Muscle of leg (tissue), 16 donors: Measurements from ENCODE around the gene TECTA. TPM values are rescaled to one million over a fixed set of nuclear protein-coding genes. Genes with fewer than 3 reads are reported as not detected.

Experiments
- DNase-seq: peaks from one replicate; pipeline ENCODE4 v3.0.0; 2013
- H3K27ac ChIP-seq: one replicate; pipeline ENCODE4 v1.5.1; 2013; ENCODE audit warnings: mild to moderate bottlenecking, low read length, control low read depth
- H3K27me3 ChIP-seq: one replicate; pipeline ENCODE4 v1.6.1; 2013; ENCODE audit warnings: low read length; ENCODE audit not compliant: control insufficient read depth, insufficient read depth
- H3K36me3 ChIP-seq: one replicate; pipeline ENCODE4 v1.6.1; 2013; ENCODE audit warnings: low read length; ENCODE audit not compliant: control insufficient read depth, insufficient read depth
- H3K4me1 ChIP-seq: one replicate; pipeline ENCODE4 v1.6.1; 2013; ENCODE audit warnings: low read length; ENCODE audit not compliant: control insufficient read depth, insufficient read depth
- H3K4me3 ChIP-seq: one replicate; pipeline ENCODE4 v1.5.1; 2013; ENCODE audit warnings: low read length, control low read depth
- H3K9me3 ChIP-seq: replicated peaks from 2 replicates; pipeline ENCODE4 v1.6.1; 2013; ENCODE audit warnings: low read depth, low read length; ENCODE audit not compliant: control insufficient read depth
- WGBS: methylation state at CpG from one replicate; pipeline ENCODE4 v1.1.5; 2013; ENCODE audit warnings: missing lambda C conversion rate; ENCODE audit not compliant: insufficient coverage; 5-methylcytosine and 5-hydroxymethylcytosine counted together
- long read RNA-seq, 11 donors: transcript quantifications; one replicate each; lab custom pipeline, GENCODE V29; 2026
- polyA plus RNA-seq, 8 donors: library from polyadenylated mRNA; unstranded; fragments of 120-200 nt; gene quantifications; one replicate each; pipeline versions ENCODE4 v1.2.1 to v1.2.3, GENCODE V29; 2013; ENCODE audit warnings: inconsistent platforms in 1 of 8, low replicate concordance in 1 of 8; ENCODE audit not compliant: insufficient read length in 8 of 8, insufficient read depth in 1 of 8
- total RNA-seq: library from RNA; stranded (reverse); fragments of 120-200 nt; gene quantifications from one replicate; pipeline ENCODE4 v1.2.4, GENCODE V29; 2013

Gene TECTA
- 0.89 TPM for total RNA-seq
- polyA plus RNA-seq, result 1 to 10 TPM; 1.0 to 1.7 (median 1.4) TPM
- long read RNA-seq, donor 1, result 0 reads
- long read RNA-seq, donor 2, result 0 reads
- long read RNA-seq, donor 3, result 0 reads
- long read RNA-seq, donor 4, result 0 reads
- long read RNA-seq, donor 5, result 0 reads
- long read RNA-seq, donor 6, result 0 reads
- long read RNA-seq, donor 7, result 0 reads
- long read RNA-seq, donor 8, result 0 reads
- long read RNA-seq, donor 9, result 0 reads
- long read RNA-seq, donor 10, result 0 reads
- long read RNA-seq, donor 11, result 0 reads

GRCh38 chr11:121100943-121101342 is at the start of gene TECTA:
TECTA (plus strand) TSS chr11:121101243; CDS start chr11:121102666, 1,423 bp downstream.
- Histone ChIP-seq H3K27ac (no peak within 1 kb of the TSS), H3K36me3 (no peaks in the 10 kb centered on the region), H3K4me3 (no peak within 1 kb of the TSS), H3K9me3 (no peaks in the 10 kb centered on the region), H3K27me3 (no peaks in the 10 kb centered on the region), H3K4me1 (peaks cover 9% of the 10 kb centered on the region)
- DNase-seq, result no peak
- no CpG with 5 or more reads among the region's 2 CpGs for WGBS

- Histone ChIP-seq H3K4me3 (no peak overlapping the region), H3K27ac (no peak overlapping the region), H3K4me1 (no peaks in the 10 kb centered on the region), H3K27me3 (no peaks in the 10 kb centered on the region), H3K9me3 (no peaks in the 10 kb centered on the region), H3K36me3 (peaks cover 9% of the 10 kb centered on the region)
- DNase-seq, result no peak
- 93% methylated on average over 2 of the region's 4 CpGs for WGBS
Observed at GRCh38 chr11:121053244-121053643, 47.8 kb upstream of the TECTA start.

- peaks cover 9% of the 10 kb centered on the region for H3K36me3 ChIP-seq
Observed at GRCh38 chr11:121054266-121054665, 46.8 kb upstream of the TECTA start.

GRCh38 chr11:121055076-121055475 is 46.0 kb upstream of the TECTA start:
- Histone ChIP-seq H3K9me3 (no peaks in the 10 kb centered on the region), H3K27me3 (no peaks in the 10 kb centered on the region), H3K27ac (no peak overlapping the region), H3K36me3 (peaks cover 9% of the 10 kb centered on the region), H3K4me3 (no peak overlapping the region), H3K4me1 (no peaks in the 10 kb centered on the region)
- DNase-seq, result no peak
- 90% methylated on average over 2 of the region's 3 CpGs for WGBS

More at GRCh38 chr11:121054266-121054665, 46.8 kb upstream of the TECTA start:
- DNase-seq, result no peak
- H3K27ac ChIP-seq, result no peak overlapping the region
- no peak overlapping the region for H3K4me3 ChIP-seq
- no peaks in the 10 kb centered on the region for H3K9me3 ChIP-seq
- no peaks in the 10 kb centered on the region for H3K4me1 ChIP-seq
- H3K27me3 ChIP-seq, result no peaks in the 10 kb centered on the region
- 100% methylated on average over 1 of the region's 2 CpGs for WGBS

GRCh38 chr11:121057922-121058321 is 43.1 kb upstream of the TECTA start:
- no peak overlapping the region for H3K27ac ChIP-seq
- H3K27me3 ChIP-seq, result no peaks in the 10 kb centered on the region
- H3K9me3 ChIP-seq, result no peaks in the 10 kb centered on the region
- no CpG with 5 or more reads among the region's 4 CpGs for WGBS
- no peak for DNase-seq
- H3K4me1 ChIP-seq, result no peaks in the 10 kb centered on the region
- no peak overlapping the region for H3K4me3 ChIP-seq
- H3K36me3 ChIP-seq, result peaks cover 9% of the 10 kb centered on the region

- Histone ChIP-seq H3K4me3 (no peak overlapping the region), H3K27ac (no peak overlapping the region), H3K4me1 (no peaks in the 10 kb centered on the region), H3K27me3 (no peaks in the 10 kb centered on the region), H3K9me3 (no peaks in the 10 kb centered on the region), H3K36me3 (peaks cover 8% of the 10 kb centered on the region)
- no peak for DNase-seq
- no CpG with 5 or more reads among the region's 3 CpGs for WGBS
Observed at GRCh38 chr11:121058941-121059340, 42.1 kb upstream of the TECTA start.

GRCh38 chr11:121059605-121060004 is 41.4 kb upstream of the TECTA start:
- Histone ChIP-seq H3K36me3 (peaks cover 8% of the 10 kb centered on the region), H3K9me3 (no peaks in the 10 kb centered on the region), H3K27me3 (no peaks in the 10 kb centered on the region), H3K4me3 (no peak overlapping the region), H3K27ac (no peak overlapping the region), H3K4me1 (no peaks in the 10 kb centered on the region)
- no peak for DNase-seq
- no CpG with 5 or more reads among the region's 3 CpGs for WGBS

- peaks cover 2% of the 10 kb centered on the region for H3K36me3 ChIP-seq
- no peak overlapping the region for H3K4me3 ChIP-seq
- no peak for DNase-seq
- peaks cover 5% of the 10 kb centered on the region for H3K4me1 ChIP-seq
- no peaks in the 10 kb centered on the region for H3K9me3 ChIP-seq
- H3K27ac ChIP-seq, result no peak overlapping the region
- WGBS, result no CpG with 5 or more reads among the region's 2 CpGs
- H3K27me3 ChIP-seq, result no peaks in the 10 kb centered on the region
Observed at GRCh38 chr11:121063728-121064127, 37.3 kb upstream of the TECTA start.

GRCh38 chr11:121066623-121067022 is 34.4 kb upstream of the TECTA start:
- WGBS, result no CpG with 5 or more reads among the region's 3 CpGs
- Histone ChIP-seq H3K4me3 (no peak overlapping the region), H3K27me3 (no peaks in the 10 kb centered on the region), H3K4me1 (peaks cover 5% of the 10 kb centered on the region), H3K27ac (no peak overlapping the region), H3K9me3 (no peaks in the 10 kb centered on the region), H3K36me3 (peaks cover 8% of the 10 kb centered on the region)
- no peak for DNase-seq

- Histone ChIP-seq H3K36me3 (peaks cover 9% of the 10 kb centered on the region), H3K27me3 (no peaks in the 10 kb centered on the region), H3K27ac (peak overlapping the region; percentile 13), H3K4me3 (no peak overlapping the region), H3K9me3 (no peaks in the 10 kb centered on the region), H3K4me1 (peaks cover 9% of the 10 kb centered on the region)
- no CpG with 5 or more reads among the region's 3 CpGs for WGBS
- DNase-seq, result no peak
Observed at GRCh38 chr11:121067026-121067425, 34.0 kb upstream of the TECTA start.
